ENCODE measurements around the gene GRPEL2. TPM values are rescaled to one million over a fixed set of nuclear protein-coding genes. Genes with fewer than 3 reads are reported as not detected.

GRPEL2 gene
- total and polyA plus RNA-seq, 2 experiments from 2014 or later: 20.2 to 62.2 TPM

GRCh38 chr5:149379818-149380374 lies 34.6 kb downstream of the GRPEL2 start (continued):
- no peak for TF ChIP-seq ETS1 (IDR thresholded peaks at IDR 0.05)
- TF ChIP-seq REST (IDR thresholded peaks at IDR 0.05; ENCODE audit: unreplicated experiment): no peak
- TF ChIP-seq CTCF (conservative IDR thresholded peaks at IDR 0.05; ENCODE audit: low read depth in 2 of 2): no peak
- no peak for TF ChIP-seq STAT1 (IDR thresholded peaks at IDR 0.05; ENCODE audit: unreplicated experiment)

- Histone ChIP-seq H3K79me2 (replicated peaks; ENCODE audit: insufficient read depth) (no peaks in the 10 kb centered on the region), H3K4me1 (ENCODE audit: insufficient read depth) (no peaks in the 10 kb centered on the region), H3K4me2 (no peak overlapping the region), H2AFZ (no peak overlapping the region), H3K27ac (ENCODE audit: low read depth) (no peak overlapping the region), H3K27me3 (ENCODE audit: insufficient read depth) (no peaks in the 10 kb centered on the region), H3K36me3 (ENCODE audit: insufficient read depth) (no peaks in the 10 kb centered on the region), H4K20me1 (replicated peaks; ENCODE audit: insufficient read depth) (no peaks in the 10 kb centered on the region), H3F3A (replicated peaks; ENCODE audit: low read depth) (no peaks in the 10 kb centered on the region), H3K9me2 (ENCODE audit: insufficient read depth) (no peaks in the 10 kb centered on the region), H3K4me3 (no peak overlapping the region)
- ATAC-seq (peak; percentile 16), DNase-seq (ENCODE audit: low spot score) (no peak)
- Mint-ChIP-seq H3K4me1 (peaks cover 13% of the 10 kb centered on the region), H3K27ac (no peak overlapping the region), H3K36me3 (ENCODE audit: low read depth) (no peaks in the 10 kb centered on the region; the same call in 2 of the 3 replicates), H3K9me3 (no peaks in the 10 kb centered on the region), H3K27me3 (ENCODE audit: insufficient read depth, low read depth, poor library complexity) (peaks cover 4% of the 10 kb centered on the region), H3K4me3 (no peak overlapping the region)
- no peak for TF ChIP-seq CREB1 (CRISPR knock-in tag; IDR thresholded peaks at IDR 0.05; ENCODE audit: low read depth)
- TF ChIP-seq EZH2phosphoT487 (IDR thresholded peaks at IDR 0.05; ENCODE audit: unreplicated experiment): no peak
- no peak for TF ChIP-seq NANOG (IDR thresholded peaks at IDR 0.05; ENCODE audit: borderline replicate concordance)
- no peak for TF ChIP-seq EZH2 (IDR thresholded peaks at IDR 0.05; ENCODE audit: low read depth, unreplicated experiment)
- TF ChIP-seq ZNF331 (CRISPR knock-in tag; IDR thresholded peaks at IDR 0.05; ENCODE audit: low read depth): no peak
- TF ChIP-seq POLR2AphosphoS5 (IDR thresholded peaks at IDR 0.05; ENCODE audit: low read depth): no peak
- TF ChIP-seq ZNF462 (CRISPR knock-in tag; IDR thresholded peaks at IDR 0.05): no peak
Observed at GRCh38 chr5:149380466-149381121, 35.3 kb downstream of the GRPEL2 start.
